ENCODE measurements around the gene CFD. TPM values are rescaled to one million over a fixed set of nuclear protein-coding genes. Genes with fewer than 3 reads are reported as not detected.

Gene CFD
- polyA plus RNA-seq, 1 of the 3 experiments (the other 2 are of a cell fraction) = 2.5 TPM

- no peak overlapping the region for H3K9ac ChIP-seq
- no peaks in the 10 kb centered on the region for H3K79me2 ChIP-seq (ENCODE audit: insufficient read depth)
- peaks cover 3% of the 10 kb centered on the region for H3F3A ChIP-seq (replicated peaks; ENCODE audit: insufficient read depth)
- TF ChIP-seq TEAD4 (IDR thresholded peaks at IDR 0.05; ENCODE audit: borderline replicate concordance, insufficient read depth) (no peak), EP300 (IDR thresholded peaks at IDR 0.05; ENCODE audit: borderline replicate concordance in 1 of 2, low read depth in 1 of 2, low read length in 1 of 2) (no peak), ELF1 (IDR thresholded peaks at IDR 0.05) (no peak), USF2 (IDR thresholded peaks at IDR 0.05; ENCODE audit: borderline replicate concordance, low read depth, low read length) (no peak), MAX (IDR thresholded peaks at IDR 0.05; ENCODE audit: low read depth) (no peak), FOXJ3 (CRISPR knock-in tag; IDR thresholded peaks at IDR 0.05) (no peak), TAF1 (IDR thresholded peaks at IDR 0.05; ENCODE audit: borderline replicate concordance, low read depth, low read length) (no peak), CHD2 (IDR thresholded peaks at IDR 0.05; ENCODE audit: low read length, partially characterized antibody) (no peak), EZH2phosphoT487 (IDR thresholded peaks at IDR 0.05; ENCODE audit: borderline replicate concordance, low read depth) (no peak), RFX5 (IDR thresholded peaks at IDR 0.05; ENCODE audit: low read length) (no peak), RAD21 (IDR thresholded peaks at IDR 0.05; ENCODE audit: low read length) (no peak), TCF12 (IDR thresholded peaks at IDR 0.05) (no peak), PBX3 (IDR thresholded peaks at IDR 0.05) (no peak), POLR2AphosphoS5 (IDR thresholded peaks at IDR 0.05; ENCODE audit: low read depth, low read length) (no peak), ZBTB33 (IDR thresholded peaks at IDR 0.05; ENCODE audit: borderline replicate concordance, low read depth) (no peak), SMC3 (IDR thresholded peaks at IDR 0.05; ENCODE audit: low read depth, low read length) (no peak), RCOR1 (IDR thresholded peaks at IDR 0.05; ENCODE audit: low read length) (no peak)
- no peaks in the 10 kb centered on the region for H4K20me1 ChIP-seq (ENCODE audit: insufficient read depth)
- H3K36me3 ChIP-seq (replicated peaks in 1 of 2; ENCODE audit: control insufficient read depth in 1 of 2, insufficient read depth in 2 of 2, low read length in 1 of 2) = no peaks in the 10 kb centered on the region
- no peaks in the 10 kb centered on the region; a peak in 1 of 4 replicates for H3K4me1 ChIP-seq (ENCODE audit: control insufficient read depth in 1 of 2, insufficient read depth in 2 of 2, low read depth in 1 of 2, low read length in 1 of 2)
- H2AFZ ChIP-seq (ENCODE audit: low read depth) = no peak overlapping the region
- no peak overlapping the region for H3K27ac ChIP-seq (ENCODE audit: low read depth in 2 of 2, low read length in 1 of 2)
- no peak overlapping the region for H3K4me2 ChIP-seq
- no peak overlapping the region for H3K4me3 ChIP-seq (ENCODE audit: low read depth in 2 of 2, low read length in 1 of 2)
- 100% methylated on average over 3 of the region's 12 CpGs for WGBS (ENCODE audit: low lambda C conversion rate)
- H3K9me2 ChIP-seq = no peaks in the 10 kb centered on the region
- H3K27me3 ChIP-seq (ENCODE audit: insufficient read depth) = no peaks in the 10 kb centered on the region
- ChIA-PET CTCF (interaction anchor here (0.7 kb wide), 1 partner anchor 92 kb away, joined by 3 read pairs; no protein-coding TSS in a partner anchor), POLR2A (no interaction called here)
- DNase-seq = no peak
- no peaks in the 10 kb centered on the region for H3K9me3 ChIP-seq
Observed at GRCh38 chr19:823565-824121, 35.8 kb upstream of the CFD start.

All from SK-N-SH (cell line).